Measurements from ENCODE around the gene EPAS1. TPM values are rescaled to one million over a fixed set of nuclear protein-coding genes. Genes with fewer than 3 reads are reported as not detected.
A peak's percentile ranks its signal among the peaks of the same experiment; 100 is the strongest.

Gene EPAS1
- polyA plus RNA-seq, 2 of the 4 experiments (the other 2 are of a cell fraction), result 128 to 143 TPM

GRCh38 chr2:46296216-46296839 lies 879 bp upstream of the EPAS1 start:
- peak; percentile 4 to 6 for ATAC-seq
- WGBS (ENCODE audit: missing lambda C conversion rate), result 60% methylated on average over 28 of the region's 28 CpGs
- POLR2A ChIA-PET, result interaction anchor here (0.7 to 2.3 kb wide), 13 partner anchors 11 to 304 kb away, joined by 3 to 23 read pairs (median 5); no protein-coding TSS in a partner anchor

GRCh38 chr2:46297546-46298271 lies 502 bp downstream of the EPAS1 start:
- ChIA-PET POLR2A (interaction anchor here (0.7 to 2.3 kb wide), 23 partner anchors 10 to 306 kb away, joined by 3 to 23 read pairs (median 4); no protein-coding TSS in a partner anchor), CTCF (interaction anchor here (0.6 to 3.3 kb wide), 27 partner anchors 9 to 672 kb away, joined by 3 to 13 read pairs (median 3); no protein-coding TSS in a partner anchor)
- ATAC-seq (peak; percentile 54 to 59), DNase-seq (ENCODE audit: low read depth in 1 of 2, low spot score in 1 of 2) (peak; percentile 74 to 78), FAIRE-seq (no peak)
- H3K27ac ChIP-seq, result peak overlapping the region; percentile 81 to 91
- H3K9me3 ChIP-seq, result no peaks in the 10 kb centered on the region
- peak overlapping the region; percentile 98 for H3K4me2 ChIP-seq
- H3K4me1 ChIP-seq, result peaks cover 48% of the 10 kb centered on the region
- WGBS (ENCODE audit: missing lambda C conversion rate), result 2% methylated on average over 35 of the region's 65 CpGs
- peak overlapping the region; percentile 92 for H3K4me3 ChIP-seq
- TF ChIP-seq MAX (IDR thresholded peaks at IDR 0.05), result peak; percentile 7; the same call in 1 of the 2 replicates
- TF ChIP-seq NPAS2 (CRISPR knock-in tag; IDR thresholded peaks at IDR 0.05; ENCODE audit: borderline replicate concordance), result no peak
- TF ChIP-seq FOSL2 (IDR thresholded peaks at IDR 0.05), result no peak
- no peak; the same call in 1 of the 2 replicates for TF ChIP-seq FOSL2 (CRISPR knock-in tag; IDR thresholded peaks at IDR 0.05)
- TF ChIP-seq MYC (IDR thresholded peaks at IDR 0.05; ENCODE audit: borderline replicate concordance, low read length), result 0 out of 2 replicates have a peak, but pooled peaks have one; percentile 23
- no peak for TF ChIP-seq CEBPB (IDR thresholded peaks at IDR 0.05)
- TF ChIP-seq ZSCAN20 (CRISPR knock-in tag; IDR thresholded peaks at IDR 0.05), result no peak
- TF ChIP-seq HEYL (CRISPR knock-in tag; IDR thresholded peaks at IDR 0.05), result no peak
- 0 out of 5 replicates have a peak, but pooled peaks of 1 of the 2 experiments have one; percentile 38 for TF ChIP-seq RAD21 (conservative IDR thresholded peaks at IDR 0.05 in 1 of 2, IDR thresholded peaks at IDR 0.05 in 1 of 2)
- 0 out of 3 replicates have a peak, but pooled peaks have one; percentile 12 for TF ChIP-seq BCL3 (IDR thresholded peaks at IDR 0.05)
- TF ChIP-seq HDAC2 (IDR thresholded peaks at IDR 0.05), result peak; percentile 59
- peak; percentile 87; the same call in 1 of the 2 replicates for TF ChIP-seq RNF2 (IDR thresholded peaks at IDR 0.05; ENCODE audit: borderline replicate concordance, low read depth)
- no peak for TF ChIP-seq ESRRA (IDR thresholded peaks at IDR 0.05; ENCODE audit: borderline replicate concordance, low read length)
- TF ChIP-seq JUN (IDR thresholded peaks at IDR 0.05), result peak; percentile 11 to 41; a peak in 4 of 5 replicates
- TF ChIP-seq SMC3 (IDR thresholded peaks at IDR 0.05), result peak; percentile 4; the same call in 1 of the 3 replicates
- TF ChIP-seq PHF8 (IDR thresholded peaks at IDR 0.05; ENCODE audit: borderline replicate concordance, low read depth), result 0 out of 2 replicates have a peak, but pooled peaks have one; percentile 19
- peak; percentile 30; the same call in 1 of the 2 replicates for TF ChIP-seq E2F6 (IDR thresholded peaks at IDR 0.05; ENCODE audit: borderline replicate concordance, low read depth)

More at GRCh38 chr2:46296216-46296839, 879 bp upstream of the EPAS1 start:
- DNase-seq (ENCODE audit: low read depth in 1 of 2, low spot score in 1 of 2) (peak; percentile 43 to 52), FAIRE-seq (no peak)
- TF ChIP-seq ATOH8 (CRISPR knock-in tag; IDR thresholded peaks at IDR 0.05; ENCODE audit: low read depth) (no peak), ESRRA (IDR thresholded peaks at IDR 0.05; ENCODE audit: borderline replicate concordance, low read length) (no peak), RCOR1 (IDR thresholded peaks at IDR 0.05; ENCODE audit: low read depth, low read length) (no peak), MYC (IDR thresholded peaks at IDR 0.05; ENCODE audit: borderline replicate concordance, low read length) (no peak), EHF (CRISPR knock-in tag; IDR thresholded peaks at IDR 0.05) (no peak), SREBF2 (IDR thresholded peaks at IDR 0.05) (no peak), CBX8 (IDR thresholded peaks at IDR 0.05) (no peak), NFE2L2 (conservative IDR thresholded peaks at IDR 0.05; ENCODE audit: low read length) (no peak), CHD4 (IDR thresholded peaks at IDR 0.05; ENCODE audit: borderline replicate concordance) (no peak)
- peak overlapping the region; percentile 98 for H3K4me2 ChIP-seq
- peak overlapping the region; percentile 81 to 91 for H3K27ac ChIP-seq
- no peaks in the 10 kb centered on the region for H3K9me3 ChIP-seq
- CTCF ChIA-PET, result interaction anchor here (0.5 to 2.8 kb wide), 9 partner anchors 12 to 270 kb away, joined by 3 to 13 read pairs (median 3); no protein-coding TSS in a partner anchor
- peaks cover 34% of the 10 kb centered on the region for H3K4me1 ChIP-seq
- H3K4me3 ChIP-seq, result peak overlapping the region; percentile 92
